ENCODE results near the gene GATAD2A.

GRCh38 chr19:19501798-19502197 lies 96.3 kb downstream of the GATAD2A start:
- TF ChIP-seq REST (IDR thresholded peaks at IDR 0.05; ENCODE audit: borderline replicate concordance) (no peak), REST (CRISPR knock-in tag; IDR thresholded peaks at IDR 0.05; ENCODE audit: low read depth) (no peak), RFX5 (IDR thresholded peaks at IDR 0.05; ENCODE audit: low read depth, low read length) (no peak), GABPA (tag; conservative IDR thresholded peaks at IDR 0.05; ENCODE audit: low read depth) (no peak), CBX2 (IDR thresholded peaks at IDR 0.05; ENCODE audit: insufficient read depth, low read length, poor library complexity, severe bottlenecking) (no peak)
- TF ChIP-seq, protein P1, sequence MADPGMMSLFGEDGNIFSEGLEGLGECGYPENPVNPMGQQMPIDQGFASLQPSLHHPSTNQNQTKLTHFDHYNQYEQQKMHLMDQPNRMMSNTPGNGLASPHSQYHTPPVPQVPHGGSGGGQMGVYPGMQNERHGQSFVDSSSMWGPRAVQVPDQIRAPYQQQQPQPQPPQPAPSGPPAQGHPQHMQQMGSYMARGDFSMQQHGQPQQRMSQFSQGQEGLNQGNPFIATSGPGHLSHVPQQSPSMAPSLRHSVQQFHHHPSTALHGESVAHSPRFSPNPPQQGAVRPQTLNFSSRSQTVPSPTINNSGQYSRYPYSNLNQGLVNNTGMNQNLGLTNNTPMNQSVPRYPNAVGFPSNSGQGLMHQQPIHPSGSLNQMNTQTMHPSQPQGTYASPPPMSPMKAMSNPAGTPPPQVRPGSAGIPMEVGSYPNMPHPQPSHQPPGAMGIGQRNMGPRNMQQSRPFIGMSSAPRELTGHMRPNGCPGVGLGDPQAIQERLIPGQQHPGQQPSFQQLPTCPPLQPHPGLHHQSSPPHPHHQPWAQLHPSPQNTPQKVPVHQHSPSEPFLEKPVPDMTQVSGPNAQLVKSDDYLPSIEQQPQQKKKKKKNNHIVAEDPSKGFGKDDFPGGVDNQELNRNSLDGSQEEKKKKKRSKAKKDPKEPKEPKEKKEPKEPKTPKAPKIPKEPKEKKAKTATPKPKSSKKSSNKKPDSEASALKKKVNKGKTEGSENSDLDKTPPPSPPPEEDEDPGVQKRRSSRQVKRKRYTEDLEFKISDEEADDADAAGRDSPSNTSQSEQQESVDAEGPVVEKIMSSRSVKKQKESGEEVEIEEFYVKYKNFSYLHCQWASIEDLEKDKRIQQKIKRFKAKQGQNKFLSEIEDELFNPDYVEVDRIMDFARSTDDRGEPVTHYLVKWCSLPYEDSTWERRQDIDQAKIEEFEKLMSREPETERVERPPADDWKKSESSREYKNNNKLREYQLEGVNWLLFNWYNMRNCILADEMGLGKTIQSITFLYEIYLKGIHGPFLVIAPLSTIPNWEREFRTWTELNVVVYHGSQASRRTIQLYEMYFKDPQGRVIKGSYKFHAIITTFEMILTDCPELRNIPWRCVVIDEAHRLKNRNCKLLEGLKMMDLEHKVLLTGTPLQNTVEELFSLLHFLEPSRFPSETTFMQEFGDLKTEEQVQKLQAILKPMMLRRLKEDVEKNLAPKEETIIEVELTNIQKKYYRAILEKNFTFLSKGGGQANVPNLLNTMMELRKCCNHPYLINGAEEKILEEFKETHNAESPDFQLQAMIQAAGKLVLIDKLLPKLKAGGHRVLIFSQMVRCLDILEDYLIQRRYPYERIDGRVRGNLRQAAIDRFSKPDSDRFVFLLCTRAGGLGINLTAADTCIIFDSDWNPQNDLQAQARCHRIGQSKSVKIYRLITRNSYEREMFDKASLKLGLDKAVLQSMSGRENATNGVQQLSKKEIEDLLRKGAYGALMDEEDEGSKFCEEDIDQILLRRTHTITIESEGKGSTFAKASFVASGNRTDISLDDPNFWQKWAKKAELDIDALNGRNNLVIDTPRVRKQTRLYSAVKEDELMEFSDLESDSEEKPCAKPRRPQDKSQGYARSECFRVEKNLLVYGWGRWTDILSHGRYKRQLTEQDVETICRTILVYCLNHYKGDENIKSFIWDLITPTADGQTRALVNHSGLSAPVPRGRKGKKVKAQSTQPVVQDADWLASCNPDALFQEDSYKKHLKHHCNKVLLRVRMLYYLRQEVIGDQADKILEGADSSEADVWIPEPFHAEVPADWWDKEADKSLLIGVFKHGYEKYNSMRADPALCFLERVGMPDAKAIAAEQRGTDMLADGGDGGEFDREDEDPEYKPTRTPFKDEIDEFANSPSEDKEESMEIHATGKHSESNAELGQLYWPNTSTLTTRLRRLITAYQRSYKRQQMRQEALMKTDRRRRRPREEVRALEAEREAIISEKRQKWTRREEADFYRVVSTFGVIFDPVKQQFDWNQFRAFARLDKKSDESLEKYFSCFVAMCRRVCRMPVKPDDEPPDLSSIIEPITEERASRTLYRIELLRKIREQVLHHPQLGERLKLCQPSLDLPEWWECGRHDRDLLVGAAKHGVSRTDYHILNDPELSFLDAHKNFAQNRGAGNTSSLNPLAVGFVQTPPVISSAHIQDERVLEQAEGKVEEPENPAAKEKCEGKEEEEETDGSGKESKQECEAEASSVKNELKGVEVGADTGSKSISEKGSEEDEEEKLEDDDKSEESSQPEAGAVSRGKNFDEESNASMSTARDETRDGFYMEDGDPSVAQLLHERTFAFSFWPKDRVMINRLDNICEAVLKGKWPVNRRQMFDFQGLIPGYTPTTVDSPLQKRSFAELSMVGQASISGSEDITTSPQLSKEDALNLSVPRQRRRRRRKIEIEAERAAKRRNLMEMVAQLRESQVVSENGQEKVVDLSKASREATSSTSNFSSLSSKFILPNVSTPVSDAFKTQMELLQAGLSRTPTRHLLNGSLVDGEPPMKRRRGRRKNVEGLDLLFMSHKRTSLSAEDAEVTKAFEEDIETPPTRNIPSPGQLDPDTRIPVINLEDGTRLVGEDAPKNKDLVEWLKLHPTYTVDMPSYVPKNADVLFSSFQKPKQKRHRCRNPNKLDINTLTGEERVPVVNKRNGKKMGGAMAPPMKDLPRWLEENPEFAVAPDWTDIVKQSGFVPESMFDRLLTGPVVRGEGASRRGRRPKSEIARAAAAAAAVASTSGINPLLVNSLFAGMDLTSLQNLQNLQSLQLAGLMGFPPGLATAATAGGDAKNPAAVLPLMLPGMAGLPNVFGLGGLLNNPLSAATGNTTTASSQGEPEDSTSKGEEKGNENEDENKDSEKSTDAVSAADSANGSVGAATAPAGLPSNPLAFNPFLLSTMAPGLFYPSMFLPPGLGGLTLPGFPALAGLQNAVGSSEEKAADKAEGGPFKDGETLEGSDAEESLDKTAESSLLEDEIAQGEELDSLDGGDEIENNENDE (IDR thresholded peaks at IDR 0.05; ENCODE audit: low read depth, low read length) = no peak
